Panc1 (cell line): ENCODE measurements around the gene ATXN1. TPM values are rescaled to one million over a fixed set of nuclear protein-coding genes. Genes with fewer than 3 reads are reported as not detected.

Source experiments
- ATAC-seq: fragments of 200-7000 bp; cut with Tn5 transposase; 2 replicates; pipeline ENCODE4 v1.9.1; 2020; ENCODE audit warnings: mild to moderate bottlenecking, moderate library complexity
- BruUV-seq: library from RNA; stranded (reverse); fragments of 400-500 nt; replicated peaks from 2 replicates; lab custom pipeline; 2021; lab: Mats Ljungman, UMichigan
- CTCF ChIA-PET: fragments of 300-600 bp; sonication (Branson Sonifier 250); formaldehyde crosslinking; loops from one replicate; lab custom pipeline; 2022; ENCODE audit warnings: antibody characterized with exemption; lab: Charles Lee
- POLR2A ChIA-PET: fragments of 300-600 bp; sonication (Branson Sonifier 250); formaldehyde crosslinking; loops from one replicate; lab custom pipeline; 2022; ENCODE audit warnings: antibody characterized with exemption; lab: Charles Lee
- DNase-seq: peaks from one replicate; pipeline ENCODE4 v3.0.0-alpha.2; 2010; ENCODE audit warnings: low read depth, low spot score
- H3K27ac ChIP-seq: 2 replicates; pipeline ENCODE4 v1.5.1; 2011; ENCODE audit warnings: mild to moderate bottlenecking, low read length, inconsistent platforms
- H3K27me3 ChIP-seq: fragments of 200-500 bp; sonication (Bioruptor generic); 2 replicates; pipeline ENCODE4 v1.6.0; 2014; ENCODE audit warnings: low read length, inconsistent platforms; ENCODE audit not compliant: control insufficient read depth, insufficient read depth
- H3K36me3 ChIP-seq: fragments of 200-500 bp; sonication (Bioruptor generic); 2 replicates; pipeline ENCODE4 v1.5.1; 2014; ENCODE audit warnings: inconsistent platforms, mild to moderate bottlenecking, low read length, moderate library complexity; ENCODE audit not compliant: control insufficient read depth, insufficient read depth
- H3K4me1 ChIP-seq: 2 replicates; pipeline ENCODE4 v1.5.1; 2011; ENCODE audit warnings: inconsistent platforms, mild to moderate bottlenecking, low read length, moderate library complexity; ENCODE audit not compliant: control insufficient read depth, insufficient read depth
- H3K4me3 ChIP-seq, 2 experiments: 2 replicates each; pipeline ENCODE4 v1.5.1; 2011 to 2012; ENCODE audit warnings: low read depth in 2 of 2, low read length in 2 of 2, mild to moderate bottlenecking in 2 of 2, inconsistent platforms in 1 of 2, moderate library complexity in 1 of 2
- H3K9me3 ChIP-seq: fragments of 200-500 bp; sonication (Bioruptor generic); 2 replicates; pipeline ENCODE4 v1.5.1; 2014; ENCODE audit warnings: low read depth, mild to moderate bottlenecking, inconsistent platforms, low read length, moderate library complexity; ENCODE audit not compliant: control insufficient read depth, insufficient read depth
- POLR2AphosphoS5 ChIP-seq: IDR thresholded peaks from 2 replicates; pipeline ENCODE4 v1.6.1; 2012; ENCODE audit warnings: mild to moderate bottlenecking, low read depth, low read length, moderate library complexity
- SIN3A ChIP-seq: IDR thresholded peaks from 2 replicates; pipeline ENCODE4 v1.6.1; 2012; ENCODE audit warnings: low read depth, mild to moderate bottlenecking, low read length, moderate library complexity, borderline replicate concordance; ENCODE audit not compliant: insufficient read depth
- TCF7L2 ChIP-seq: IDR thresholded peaks from 2 replicates; pipeline ENCODE4 v1.6.1; 2011; ENCODE audit warnings: mild to moderate bottlenecking, low read depth, low read length, inconsistent platforms
- in situ Hi-C: cut with HindIII; loops from 2 replicates; pipeline ENCODE4 v1.10.0; 2016; ENCODE audit warnings: low sequenced_read_pairs, low pct_unique_long_range_greater_than_20kb
- intact Hi-C: fragments of 100-400 bp; cut with micrococcal nuclease; formaldehyde crosslinking; loops from one replicate; pipeline ENCODE4 v1.10.0; 2022; ENCODE audit not compliant: unreplicated experiment
- total RNA-seq: library from RNA; stranded (reverse); gene quantifications from one replicate; pipeline ENCODE4 v1.2.1, GENCODE V29; 2021; ENCODE audit not compliant: unreplicated experiment
- TF ChIP-seq, protein P1 (sequence below): fragments of 450-650 bp; IDR thresholded peaks from 2 replicates; pipeline ENCODE4 v1.5.1; 2017; ENCODE audit warnings: mild to moderate bottlenecking
- TF ChIP-seq, protein P2 (sequence below), 2 experiments: IDR thresholded peaks; 2 replicates each; pipeline ENCODE4 v1.6.1; 2011 to 2012; ENCODE audit warnings: low read depth in 2 of 2, control low read depth in 1 of 2, low read length in 1 of 2, mild to moderate bottlenecking in 1 of 2, moderate library complexity in 1 of 2; ENCODE audit not compliant: insufficient read depth in 1 of 2

ATXN1 gene
- total RNA-seq, 1 experiment from 2014 or later, result 67.1 TPM

DNA sequence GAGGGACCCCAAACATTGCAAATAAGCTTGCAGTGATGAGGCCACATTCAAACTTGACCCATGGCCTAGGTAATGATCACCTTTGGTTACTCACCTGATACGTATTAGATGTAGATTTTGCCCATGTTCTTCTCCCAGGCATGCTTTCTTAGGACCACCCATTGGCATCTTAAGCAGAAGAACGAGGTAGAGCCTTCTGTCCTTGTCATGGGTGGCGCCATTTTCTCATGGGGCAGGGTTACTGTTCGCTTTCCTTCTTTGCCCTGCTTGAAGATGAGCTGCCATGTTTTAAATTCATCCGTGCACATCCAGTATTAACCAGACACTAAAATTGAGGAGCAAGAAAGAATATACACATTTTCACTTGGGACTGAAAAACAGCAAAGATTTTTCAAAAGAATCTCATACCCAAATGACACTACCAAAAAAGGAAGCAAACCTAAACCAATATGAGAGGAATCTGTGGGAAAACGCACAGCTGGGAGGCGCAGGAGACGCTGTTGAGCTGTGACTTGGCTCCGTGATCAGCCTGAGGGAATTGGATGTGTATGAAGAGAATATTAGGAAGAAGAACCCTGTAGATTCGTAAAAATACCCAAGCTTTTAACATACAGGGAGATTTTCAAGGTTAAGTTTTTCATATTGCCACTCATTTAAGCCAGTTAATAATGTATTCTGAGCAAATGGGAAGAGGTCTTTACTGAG is 486.2 kb downstream of the ATXN1 start:
- intact Hi-C loops (no loop called here), in situ Hi-C loops (no loop called here)
- H3K27me3 ChIP-seq, result no peaks in the 10 kb centered on the region
- POLR2A ChIA-PET, result no interaction called here
- no TSS peak for BruUV-seq
- DNase-seq, result no peak
- TF ChIP-seq SIN3A, result no peak
- no peak for TF ChIP-seq POLR2AphosphoS5
- TF ChIP-seq, protein P1, sequence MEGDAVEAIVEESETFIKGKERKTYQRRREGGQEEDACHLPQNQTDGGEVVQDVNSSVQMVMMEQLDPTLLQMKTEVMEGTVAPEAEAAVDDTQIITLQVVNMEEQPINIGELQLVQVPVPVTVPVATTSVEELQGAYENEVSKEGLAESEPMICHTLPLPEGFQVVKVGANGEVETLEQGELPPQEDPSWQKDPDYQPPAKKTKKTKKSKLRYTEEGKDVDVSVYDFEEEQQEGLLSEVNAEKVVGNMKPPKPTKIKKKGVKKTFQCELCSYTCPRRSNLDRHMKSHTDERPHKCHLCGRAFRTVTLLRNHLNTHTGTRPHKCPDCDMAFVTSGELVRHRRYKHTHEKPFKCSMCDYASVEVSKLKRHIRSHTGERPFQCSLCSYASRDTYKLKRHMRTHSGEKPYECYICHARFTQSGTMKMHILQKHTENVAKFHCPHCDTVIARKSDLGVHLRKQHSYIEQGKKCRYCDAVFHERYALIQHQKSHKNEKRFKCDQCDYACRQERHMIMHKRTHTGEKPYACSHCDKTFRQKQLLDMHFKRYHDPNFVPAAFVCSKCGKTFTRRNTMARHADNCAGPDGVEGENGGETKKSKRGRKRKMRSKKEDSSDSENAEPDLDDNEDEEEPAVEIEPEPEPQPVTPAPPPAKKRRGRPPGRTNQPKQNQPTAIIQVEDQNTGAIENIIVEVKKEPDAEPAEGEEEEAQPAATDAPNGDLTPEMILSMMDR, result no peak
- TF ChIP-seq, protein P2, sequence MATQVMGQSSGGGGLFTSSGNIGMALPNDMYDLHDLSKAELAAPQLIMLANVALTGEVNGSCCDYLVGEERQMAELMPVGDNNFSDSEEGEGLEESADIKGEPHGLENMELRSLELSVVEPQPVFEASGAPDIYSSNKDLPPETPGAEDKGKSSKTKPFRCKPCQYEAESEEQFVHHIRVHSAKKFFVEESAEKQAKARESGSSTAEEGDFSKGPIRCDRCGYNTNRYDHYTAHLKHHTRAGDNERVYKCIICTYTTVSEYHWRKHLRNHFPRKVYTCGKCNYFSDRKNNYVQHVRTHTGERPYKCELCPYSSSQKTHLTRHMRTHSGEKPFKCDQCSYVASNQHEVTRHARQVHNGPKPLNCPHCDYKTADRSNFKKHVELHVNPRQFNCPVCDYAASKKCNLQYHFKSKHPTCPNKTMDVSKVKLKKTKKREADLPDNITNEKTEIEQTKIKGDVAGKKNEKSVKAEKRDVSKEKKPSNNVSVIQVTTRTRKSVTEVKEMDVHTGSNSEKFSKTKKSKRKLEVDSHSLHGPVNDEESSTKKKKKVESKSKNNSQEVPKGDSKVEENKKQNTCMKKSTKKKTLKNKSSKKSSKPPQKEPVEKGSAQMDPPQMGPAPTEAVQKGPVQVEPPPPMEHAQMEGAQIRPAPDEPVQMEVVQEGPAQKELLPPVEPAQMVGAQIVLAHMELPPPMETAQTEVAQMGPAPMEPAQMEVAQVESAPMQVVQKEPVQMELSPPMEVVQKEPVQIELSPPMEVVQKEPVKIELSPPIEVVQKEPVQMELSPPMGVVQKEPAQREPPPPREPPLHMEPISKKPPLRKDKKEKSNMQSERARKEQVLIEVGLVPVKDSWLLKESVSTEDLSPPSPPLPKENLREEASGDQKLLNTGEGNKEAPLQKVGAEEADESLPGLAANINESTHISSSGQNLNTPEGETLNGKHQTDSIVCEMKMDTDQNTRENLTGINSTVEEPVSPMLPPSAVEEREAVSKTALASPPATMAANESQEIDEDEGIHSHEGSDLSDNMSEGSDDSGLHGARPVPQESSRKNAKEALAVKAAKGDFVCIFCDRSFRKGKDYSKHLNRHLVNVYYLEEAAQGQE (IDR thresholded peaks at IDR 0.05; ENCODE audit: insufficient read depth in 1 of 2, low read depth in 2 of 2, low read length in 1 of 2), result no peak
- TF ChIP-seq TCF7L2, result no peak
- no peaks in the 10 kb centered on the region for H3K9me3 ChIP-seq
- no peaks in the 10 kb centered on the region for H3K36me3 ChIP-seq
- no peak for ATAC-seq
- CTCF ChIA-PET, result interaction anchor here (0.8 kb wide), 1 partner anchor 11 kb away, joined by 3 read pairs; no protein-coding TSS in a partner anchor
- H3K27ac ChIP-seq, result no peak overlapping the region
- H3K4me1 ChIP-seq, result 0 out of 2 replicates have a peak, but pooled peaks cover 8% of the 10 kb centered on the region
- H3K4me3 ChIP-seq, result no peak overlapping the region

DNA sequence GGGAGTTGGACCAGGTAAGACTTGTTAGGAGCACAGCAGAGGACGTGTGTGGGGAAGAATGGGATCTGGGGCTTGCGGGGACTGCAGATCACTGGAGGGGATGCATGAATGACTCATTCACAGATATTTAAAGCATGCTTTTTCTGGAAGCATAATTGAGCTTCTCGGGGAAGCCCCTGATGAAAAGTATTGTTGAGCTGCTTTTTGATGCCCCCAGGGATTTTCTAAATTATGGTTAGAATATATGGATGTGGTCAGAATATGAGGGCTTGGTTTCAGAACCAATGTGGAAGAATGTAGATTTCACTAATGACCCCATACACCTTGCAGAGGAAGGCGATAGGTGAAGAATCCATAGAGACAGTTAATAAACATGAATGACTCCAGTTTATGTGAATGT is 486.8 kb downstream of the ATXN1 start:
- intact Hi-C loops (no loop called here), in situ Hi-C loops (no loop called here)
- no TSS peak for BruUV-seq
- Histone ChIP-seq H3K4me1 (0 out of 2 replicates have a peak, but pooled peaks cover 8% of the 10 kb centered on the region), H3K27me3 (no peaks in the 10 kb centered on the region), H3K9me3 (no peaks in the 10 kb centered on the region), H3K4me3 (no peak overlapping the region), H3K36me3 (no peaks in the 10 kb centered on the region), H3K27ac (no peak overlapping the region)
- ATAC-seq, result no peak
- ChIA-PET POLR2A (no interaction called here), CTCF (no interaction called here)
- no peak for TF ChIP-seq SIN3A
- TF ChIP-seq, protein P1, result no peak
- TF ChIP-seq, protein P2 (IDR thresholded peaks at IDR 0.05; ENCODE audit: insufficient read depth in 1 of 2, low read depth in 2 of 2, low read length in 1 of 2), result no peak
- TF ChIP-seq POLR2AphosphoS5, result no peak
- no peak for TF ChIP-seq TCF7L2
- DNase-seq, result no peak
